IMR-90 (cell line): Measurements from ENCODE around the gene MLST8. TPM values are rescaled to one million over a fixed set of nuclear protein-coding genes. Genes with fewer than 3 reads are reported as not detected.

Experiments
- ATAC-seq: fragments of 200-7000 bp; cut with Tn5 transposase; 2 replicates; pipeline ENCODE4 v1.9.1; 2020; ENCODE audit warnings: low read depth, mild to moderate bottlenecking, moderate library complexity
- BruUV-seq: library from RNA; stranded (reverse); fragments of 400-500 nt; replicated peaks from 2 replicates; lab custom pipeline; 2021; lab: Mats Ljungman, UMichigan
- CTCF ChIA-PET: fragments of 300-600 bp; formaldehyde crosslinking; extraction: SDS; loops from one replicate; lab custom pipeline; 2021; ENCODE audit warnings: antibody characterized with exemption; lab: Yijun Ruan, JAX
- POLR2A ChIA-PET: fragments of 300-600 bp; sonication (Branson Sonifier 250); formaldehyde crosslinking; loops from one replicate; lab custom pipeline; 2022; ENCODE audit warnings: antibody characterized with exemption; ENCODE audit not compliant: unreplicated experiment; lab: Charles Lee
- DNase-seq: peaks from one replicate; pipeline ENCODE4 v3.0.0; 2013
- H2AFZ ChIP-seq: replicated peaks from 2 replicates; pipeline ENCODE3; 2013; ENCODE audit warnings: low read length, mild to moderate bottlenecking; ENCODE audit not compliant: poor library complexity
- H2AK5ac ChIP-seq: 2 replicates; pipeline ENCODE4 v1.6.1; 2013; ENCODE audit warnings: low read depth, low read length, inconsistent platforms
- H2AK9ac ChIP-seq: replicated peaks from 2 replicates; pipeline ENCODE3; 2013; ENCODE audit warnings: mild to moderate bottlenecking, low read depth, low read length, moderate library complexity; ENCODE audit not compliant: poor library complexity
- H2BK120ac ChIP-seq: 2 replicates; pipeline ENCODE4 v1.6.1; 2013; ENCODE audit warnings: low read depth, low read length, inconsistent platforms
- H2BK15ac ChIP-seq: 3 replicates; pipeline ENCODE4 v1.6.1; 2013; ENCODE audit warnings: low read depth, low read length, inconsistent platforms
- H2BK20ac ChIP-seq: 2 replicates; pipeline ENCODE4 v1.6.1; 2013; ENCODE audit warnings: low read depth, mild to moderate bottlenecking, inconsistent platforms, low read length, moderate library complexity
- H2BK5ac ChIP-seq: 2 replicates; pipeline ENCODE4 v1.6.1; 2013; ENCODE audit warnings: mild to moderate bottlenecking, low read depth, low read length, inconsistent platforms; ENCODE audit not compliant: poor library complexity, severe bottlenecking
- H3K14ac ChIP-seq: replicated peaks from 2 replicates; pipeline ENCODE4 v1.6.1; 2013; ENCODE audit warnings: low read depth, low read length, inconsistent platforms
- H3K18ac ChIP-seq: 2 replicates; pipeline ENCODE4 v1.6.1; 2013; ENCODE audit warnings: low read depth, low read length, control low read depth
- H3K23ac ChIP-seq: 2 replicates; pipeline ENCODE4 v1.6.1; 2013; ENCODE audit warnings: low read depth, low read length, inconsistent platforms
- H3K27ac ChIP-seq: 2 replicates; pipeline ENCODE4 v1.5.1; 2013; ENCODE audit warnings: mild to moderate bottlenecking, control low read depth, low read length; ENCODE audit not compliant: insufficient read depth
- H3K27me3 ChIP-seq: 2 replicates; pipeline ENCODE4 v1.6.1; 2013; ENCODE audit warnings: low read length; ENCODE audit not compliant: control insufficient read depth, insufficient read depth
- H3K36me3 ChIP-seq: 2 replicates; pipeline ENCODE4 v1.6.1; 2013; ENCODE audit warnings: low read length, mixed read lengths; ENCODE audit not compliant: control insufficient read depth, insufficient read depth
- H3K4ac ChIP-seq: 2 replicates; pipeline ENCODE4 v1.6.1; 2013; ENCODE audit warnings: low read depth, low read length, inconsistent platforms
- H3K4me1 ChIP-seq: 2 replicates; pipeline ENCODE4 v1.6.1; 2013; ENCODE audit warnings: low read length, mixed read lengths; ENCODE audit not compliant: control insufficient read depth, insufficient read depth
- H3K4me2 ChIP-seq: 2 replicates; pipeline ENCODE4 v1.6.1; 2013; ENCODE audit warnings: low read depth, mild to moderate bottlenecking, control low read depth, low read length, moderate library complexity
- H3K4me3 ChIP-seq: 2 replicates; pipeline ENCODE4 v1.5.1; 2013; ENCODE audit warnings: low read depth, mild to moderate bottlenecking, control low read depth, low read length, moderate library complexity; ENCODE audit not compliant: insufficient read depth
- H3K56ac ChIP-seq: 2 replicates; pipeline ENCODE4 v1.6.1; 2013; ENCODE audit warnings: low read length, inconsistent platforms; ENCODE audit not compliant: insufficient read depth; ENCODE audit errors: extremely low read depth
- H3K79me1 ChIP-seq, 2 experiments: 2 replicates each; pipeline ENCODE4 v1.6.1; 2013; ENCODE audit warnings: low read length in 2 of 2, inconsistent platforms in 1 of 2, low read depth in 1 of 2
- H3K9ac ChIP-seq: 2 replicates; pipeline ENCODE4 v1.6.1; 2013; ENCODE audit warnings: low read depth, low read length, control low read depth
- H3K9me1 ChIP-seq: 2 replicates; pipeline ENCODE4 v1.6.1; 2013; ENCODE audit warnings: low read length, inconsistent platforms; ENCODE audit not compliant: insufficient read depth
- H3K9me3 ChIP-seq: 2 replicates; pipeline ENCODE4 v1.6.1; 2013; ENCODE audit warnings: low read length; ENCODE audit not compliant: control insufficient read depth, insufficient read depth
- H4K20me1 ChIP-seq: 2 replicates; pipeline ENCODE4 v1.6.1; 2013; ENCODE audit warnings: low read length, inconsistent platforms; ENCODE audit not compliant: insufficient read depth
- H4K5ac ChIP-seq: 2 replicates; pipeline ENCODE4 v1.6.1; 2013; ENCODE audit warnings: mild to moderate bottlenecking, low read depth, low read length, control low read depth
- H4K8ac ChIP-seq, 2 experiments: 2 replicates each; pipeline ENCODE4 v1.6.1; 2013; ENCODE audit warnings: low read depth in 2 of 2, low read length in 2 of 2, control low read depth in 1 of 2, inconsistent platforms in 1 of 2
- H4K91ac ChIP-seq: 2 replicates; pipeline ENCODE4 v1.6.1; 2013; ENCODE audit warnings: low read depth, low read length, inconsistent platforms; ENCODE audit not compliant: insufficient read depth
- BHLHE40 ChIP-seq: fragments of 150-350 bp; IDR thresholded peaks from 2 replicates; pipeline ENCODE4 v1.6.1; 2016; ENCODE audit warnings: mild to moderate bottlenecking, low read depth, low read length
- CEBPB ChIP-seq: IDR thresholded peaks from 2 replicates; pipeline ENCODE4 v1.6.1; 2012; ENCODE audit warnings: low read depth, low read length, improper control_type of control experiment
- CHD1 ChIP-seq: IDR thresholded peaks from 2 replicates; pipeline ENCODE4 v1.6.1; 2012; ENCODE audit warnings: low read depth, low read length, improper control_type of control experiment
- CTCF ChIP-seq: conservative IDR thresholded peaks from 2 replicates; pipeline ENCODE4 v1.5.1; 2012; ENCODE audit warnings: mild to moderate bottlenecking, low read depth, low read length, improper control_type of control experiment
- ELK1 ChIP-seq: fragments of 150-350 bp; IDR thresholded peaks from 2 replicates; pipeline ENCODE4 v1.6.1; 2016; ENCODE audit warnings: low read depth, mild to moderate bottlenecking, low read length, moderate library complexity, borderline replicate concordance
- FOS ChIP-seq: fragments of 150-350 bp; IDR thresholded peaks from 2 replicates; pipeline ENCODE4 v1.6.1; 2016; ENCODE audit warnings: low read depth, low read length
- MAFK ChIP-seq: IDR thresholded peaks from 2 replicates; pipeline ENCODE4 v1.6.1; 2012; ENCODE audit warnings: low read depth, low read length, improper control_type of control experiment
- POLR2A ChIP-seq: IDR thresholded peaks from 2 replicates; pipeline ENCODE4 v1.6.1; 2012; ENCODE audit warnings: mild to moderate bottlenecking, low read depth, low read length
- RAD21 ChIP-seq: IDR thresholded peaks from 2 replicates; pipeline ENCODE4 v1.6.1; 2012; ENCODE audit warnings: low read length, improper control_type of control experiment
- RCOR1 ChIP-seq: IDR thresholded peaks from 2 replicates; pipeline ENCODE4 v1.6.1; 2012; ENCODE audit warnings: mild to moderate bottlenecking, low read length, improper control_type of control experiment; ENCODE audit not compliant: insufficient replicate concordance
- RFX5 ChIP-seq: IDR thresholded peaks from 2 replicates; pipeline ENCODE4 v1.8.0; 2012; ENCODE audit warnings: low read depth, mild to moderate bottlenecking, low read length, moderate library complexity
- SMC3 ChIP-seq: fragments of 150-350 bp; IDR thresholded peaks from 2 replicates; pipeline ENCODE4 v1.6.1; 2016; ENCODE audit warnings: low read depth, mild to moderate bottlenecking, antibody characterized with exemption, low read length, moderate library complexity
- USF2 ChIP-seq: fragments of 150-350 bp; IDR thresholded peaks from 2 replicates; pipeline ENCODE4 v1.6.1; 2017; ENCODE audit warnings: mild to moderate bottlenecking, antibody characterized with exemption, low read length, low read depth
- WGBS, 2 experiments: methylation state at CpG; one replicate each; pipeline versions ENCODE4 v1.1.5 to v1.1.7; 2013; ENCODE audit warnings: missing lambda C conversion rate in 2 of 2; ENCODE audit not compliant: insufficient read length in 1 of 2; ENCODE audit errors: extremely low coverage in 2 of 2; 5-methylcytosine and 5-hydroxymethylcytosine counted together
- dilution Hi-C: fragments of 300-500 bp; cut with HindIII; formaldehyde crosslinking; loops from one replicate; pipeline ENCODE4 v1.14.3; 2018; ENCODE audit warnings: low sequenced_read_pairs; ENCODE audit not compliant: unreplicated experiment
- in situ Hi-C: fragments of 300-500 bp; cut with MboI; formaldehyde crosslinking; loops from 3 replicates; pipeline ENCODE4 v1.14.3; 2019; ENCODE audit warnings: low sequenced_read_pairs, inconsistent platforms, mixed read lengths
- intact Hi-C: fragments of 100-400 bp; cut with micrococcal nuclease; formaldehyde crosslinking; loops from 2 replicates; pipeline ENCODE4 v1.10.0; 2022
- polyA plus RNA-seq, 3 experiments: library from polyadenylated mRNA; depleted of rRNA; stranded (reverse); fragments of >200 nt; gene quantifications; 2 replicates each; pipeline ENCODE4 v1.2.3, GENCODE V29; 2012; ENCODE audit warnings: low replicate concordance in 1 of 3
- total RNA-seq: library from RNA; depleted of rRNA; stranded (reverse); fragments of >200 nt; gene quantifications from 2 replicates; pipeline ENCODE4 v1.2.3, GENCODE V29; 2012

MLST8 gene
- total and polyA plus RNA-seq, 2 of the 4 experiments (the other 2 are of a cell fraction) = 34.4 to 93.7 TPM

GRCh38 chr16:2194166-2194834 is 11.0 kb upstream of the MLST8 start:
- H3K36me3 ChIP-seq = no peaks in the 10 kb centered on the region
- TF ChIP-seq RCOR1 = no peak
- no peak for TF ChIP-seq MAFK
- TF ChIP-seq CEBPB = no peak
- no peak for TF ChIP-seq POLR2A
- no peak for TF ChIP-seq RAD21
- TF ChIP-seq CHD1 = no peak
- no peak for TF ChIP-seq BHLHE40
- TF ChIP-seq SMC3 = no peak
- no peak for TF ChIP-seq USF2
- no peak for TF ChIP-seq CTCF
- TF ChIP-seq ELK1 = no peak
- TF ChIP-seq RFX5 = no peak
- no peak for TF ChIP-seq FOS
- no peak overlapping the region for H2AK9ac ChIP-seq
- H3K27ac ChIP-seq = no peak overlapping the region
- no peaks in the 10 kb centered on the region; the same call in 1 of the 2 replicates for H4K20me1 ChIP-seq
- H3K9me1 ChIP-seq = no peaks in the 10 kb centered on the region
- intact Hi-C loops = no loop called here
- H4K8ac ChIP-seq = no peak overlapping the region
- H2AK5ac ChIP-seq = no peak overlapping the region
- no peak overlapping the region for H2BK20ac ChIP-seq
- no peak overlapping the region for H2BK5ac ChIP-seq
- dilution Hi-C loops = no loop called here
- H2AFZ ChIP-seq = peak overlapping the region; percentile 56
- DNase-seq = peak; percentile 27
- ChIA-PET POLR2A (no interaction called here), CTCF (interaction anchor here (0.6 kb wide), 1 partner anchor 238 kb away, joined by 3 read pairs; no protein-coding TSS in a partner anchor)
- H3K4me1 ChIP-seq = no peaks in the 10 kb centered on the region
- no peak overlapping the region for H4K5ac ChIP-seq
- no peak overlapping the region for H2BK15ac ChIP-seq
- 50% methylated on average over 2 of the region's 16 CpGs; no CpG with 5 or more reads in 1 of the 2 experiments for WGBS, 2 experiments
- H3K4me3 ChIP-seq = no peak overlapping the region
- H3K9me3 ChIP-seq = no peaks in the 10 kb centered on the region
- no peak overlapping the region for H3K9ac ChIP-seq
- H3K23ac ChIP-seq = no peak overlapping the region
- in situ Hi-C loops = no loop called here
- no peak overlapping the region for H3K14ac ChIP-seq
- ATAC-seq = no peak
- no peak overlapping the region for H3K4me2 ChIP-seq
- H3K56ac ChIP-seq = no peak overlapping the region
- H3K27me3 ChIP-seq = peaks cover 53% of the 10 kb centered on the region
- H3K18ac ChIP-seq = no peak overlapping the region
- no peak overlapping the region for H3K4ac ChIP-seq
- H3K79me1 ChIP-seq = no peaks in the 10 kb centered on the region
- H2BK120ac ChIP-seq = no peak overlapping the region
- no TSS peak for BruUV-seq
- no peak overlapping the region for H4K91ac ChIP-seq
